Fibroblast of the conjunctiva (primary cell): Measurements from ENCODE around the gene CLDN12.

ENCODE experiments used
- DNase-seq: peaks from one replicate; pipeline ENCODE4 v3.0.0-alpha.2; 2010; ENCODE audit warnings: low read depth

The CLDN12 gene

GRCh38 chr7:90403174-90404113, at the start of gene CLDN12:
CLDN12 (plus strand) TSS chr7:90403461; CDS start chr7:90412677, 9,216 bp downstream.
- peak; percentile 96 for DNase-seq

- DNase-seq = no peak
These were observed 19.8 kb upstream of the CLDN12 start for GRCh38 chr7:90383422-90383821.

- DNase-seq = no peak
These were observed 19.4 kb upstream of the CLDN12 start for GRCh38 chr7:90383861-90384260.

- no peak for DNase-seq
These were observed 18.8 kb upstream of the CLDN12 start for GRCh38 chr7:90384433-90384832.

GRCh38 chr7:90387470-90388240, 15.6 kb upstream of the CLDN12 start:
- DNase-seq = no peak

- DNase-seq = no peak
These were observed 12.3 kb upstream of the CLDN12 start for GRCh38 chr7:90390926-90391325.

- DNase-seq = no peak
These were observed 11.8 kb upstream of the CLDN12 start for GRCh38 chr7:90391488-90391887.

GRCh38 chr7:90396420-90396819, 6.8 kb upstream of the CLDN12 start:
- DNase-seq = no peak

- DNase-seq = no peak
These were observed 1.3 kb upstream of the CLDN12 start for GRCh38 chr7:90401989-90402388.

- no peak for DNase-seq
These were observed 482 bp upstream of the CLDN12 start for GRCh38 chr7:90402785-90403173.

GRCh38 chr7:90404777-90405176, 1.5 kb downstream of the CLDN12 start:
- DNase-seq = no peak

- no peak for DNase-seq
These were observed 4.2 kb downstream of the CLDN12 start for GRCh38 chr7:90407484-90407821.

- DNase-seq = no peak
These were observed 4.9 kb downstream of the CLDN12 start for GRCh38 chr7:90408142-90408541.

GRCh38 chr7:90409667-90410066, 6.4 kb downstream of the CLDN12 start:
- no peak for DNase-seq

GRCh38 chr7:90411510-90411909, 8.2 kb downstream of the CLDN12 start:
- DNase-seq = no peak

- DNase-seq = no peak
These were observed 9.4 kb downstream of the CLDN12 start for GRCh38 chr7:90412458-90413184.

- no peak for DNase-seq
These were observed 9.9 kb downstream of the CLDN12 start for GRCh38 chr7:90413185-90413528.

- DNase-seq = no peak
These were observed 18.4 kb downstream of the CLDN12 start for GRCh38 chr7:90421651-90422050.

- DNase-seq = no peak
These were observed 21.5 kb downstream of the CLDN12 start for GRCh38 chr7:90424720-90425119.

- no peak for DNase-seq
These were observed 22.1 kb downstream of the CLDN12 start for GRCh38 chr7:90425376-90425775.

GRCh38 chr7:90430614-90431460, 27.6 kb downstream of the CLDN12 start:
- DNase-seq = no peak

GRCh38 chr7:90432752-90433151, 29.5 kb downstream of the CLDN12 start:
- no peak for DNase-seq
